OCI-LY3 (cell line): ENCODE data around the gene PARP2.

Experiments used
- EZH2phosphoT487 ChIP-seq: fragments of 200-600 bp; shearing (Covaris generic); IDR thresholded peaks from 2 replicates; pipeline ENCODE4 v1.6.1; 2018; ENCODE audit warnings: antibody characterized with exemption, mixed run types, low read depth
- TF ChIP-seq, protein P1 (sequence below): fragments of 200-600, 300-600 bp; sonication (generic); IDR thresholded peaks from 2 replicates; pipeline ENCODE4 v1.5.1; 2014; ENCODE audit warnings: antibody characterized with exemption, low read length, low read depth

DNA sequence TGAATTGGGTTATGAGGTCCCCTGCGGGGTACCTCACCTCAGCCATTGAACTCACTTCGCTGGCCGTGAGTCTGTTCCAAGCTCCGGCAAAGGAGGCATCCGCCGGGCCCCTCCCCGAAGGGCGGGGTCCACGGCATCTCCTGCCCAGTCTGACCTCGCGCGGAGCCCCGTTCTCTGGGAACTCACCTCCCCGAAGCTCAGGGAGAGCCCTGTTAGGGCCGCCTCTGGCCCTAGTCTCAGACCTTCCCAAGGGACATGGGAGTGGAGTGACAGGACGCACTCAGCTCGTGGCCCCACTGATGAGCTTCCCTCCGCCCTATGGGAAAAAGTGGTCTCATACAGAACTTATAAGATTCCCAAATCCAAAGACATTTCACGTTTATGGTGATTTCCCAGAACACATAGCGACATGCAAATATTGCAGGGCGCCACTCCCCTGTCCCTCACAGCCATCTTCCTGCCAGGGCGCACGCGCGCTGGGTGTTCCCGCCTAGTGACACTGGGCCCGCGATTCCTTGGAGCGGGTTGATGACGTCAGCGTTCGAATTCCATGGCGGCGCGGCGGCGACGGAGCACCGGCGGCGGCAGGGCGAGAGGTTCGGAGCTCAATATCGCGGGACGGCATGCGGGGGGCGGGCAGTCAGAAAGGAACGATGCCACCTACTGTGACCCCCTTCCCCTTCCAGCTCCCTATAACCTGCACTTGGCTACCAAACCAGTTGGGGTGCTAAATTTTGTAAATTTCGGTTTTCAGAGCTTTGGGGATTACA, at the start of gene PARP2:
- TF ChIP-seq, protein P1, sequence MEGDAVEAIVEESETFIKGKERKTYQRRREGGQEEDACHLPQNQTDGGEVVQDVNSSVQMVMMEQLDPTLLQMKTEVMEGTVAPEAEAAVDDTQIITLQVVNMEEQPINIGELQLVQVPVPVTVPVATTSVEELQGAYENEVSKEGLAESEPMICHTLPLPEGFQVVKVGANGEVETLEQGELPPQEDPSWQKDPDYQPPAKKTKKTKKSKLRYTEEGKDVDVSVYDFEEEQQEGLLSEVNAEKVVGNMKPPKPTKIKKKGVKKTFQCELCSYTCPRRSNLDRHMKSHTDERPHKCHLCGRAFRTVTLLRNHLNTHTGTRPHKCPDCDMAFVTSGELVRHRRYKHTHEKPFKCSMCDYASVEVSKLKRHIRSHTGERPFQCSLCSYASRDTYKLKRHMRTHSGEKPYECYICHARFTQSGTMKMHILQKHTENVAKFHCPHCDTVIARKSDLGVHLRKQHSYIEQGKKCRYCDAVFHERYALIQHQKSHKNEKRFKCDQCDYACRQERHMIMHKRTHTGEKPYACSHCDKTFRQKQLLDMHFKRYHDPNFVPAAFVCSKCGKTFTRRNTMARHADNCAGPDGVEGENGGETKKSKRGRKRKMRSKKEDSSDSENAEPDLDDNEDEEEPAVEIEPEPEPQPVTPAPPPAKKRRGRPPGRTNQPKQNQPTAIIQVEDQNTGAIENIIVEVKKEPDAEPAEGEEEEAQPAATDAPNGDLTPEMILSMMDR: no peak
- no peak for TF ChIP-seq EZH2phosphoT487
